Gastrocnemius medialis (tissue), 4 donors: ENCODE data around the gene ZNF324. TPM values are rescaled to one million over a fixed set of nuclear protein-coding genes. Genes with fewer than 3 reads are reported as not detected.
"Not testable (repeated sequence)": the region's sequence is repeated elsewhere in the genome, so short reads cannot be mapped to it uniquely, and the experiment has no call there.

Experiments
- ATAC-seq, 2 donors: fragments of 150-250 bp; one replicate each; pipeline ENCODE4 v1.9.1; 2016
- DNase-seq, 2 donors: peaks; one replicate each; pipeline ENCODE4 v3.0.0-alpha.2; 2019
- H3K27ac ChIP-seq, 4 donors: fragments of 200-600 bp; sonication (generic); 1 replicate in 1 of 4; 2 replicates in 3 of 4; pipeline ENCODE4 v1.5.1; 2016 to 2018; ENCODE audit warnings: mild to moderate bottlenecking in 2 of 4, moderate library complexity in 1 of 4
- H3K27me3 ChIP-seq, 3 donors: fragments of 200-600 bp; sonication (generic) in 2 of 3; 1 replicate in 1 of 3; 2 replicates in 2 of 3; pipeline versions ENCODE4 v1.5.1 to v1.6.0; 2016 to 2019; ENCODE audit warnings: mild to moderate bottlenecking in 1 of 3, moderate library complexity in 1 of 3
- H3K36me3 ChIP-seq, 2 donors: fragments of 200-600 bp; sonication (generic) in 1 of 2; one replicate each; pipeline ENCODE4 v1.5.1; 2017 to 2018
- H3K4me1 ChIP-seq, 2 donors: fragments of 200-600 bp; sonication (generic) in 1 of 2; one replicate each; pipeline ENCODE4 v1.5.1; 2016 to 2017; ENCODE audit warnings: mild to moderate bottlenecking in 2 of 2
- H3K4me3 ChIP-seq, 4 donors: fragments of 200-600 bp; sonication (generic) in 3 of 4; 1 replicate in 1 of 4; 2 replicates in 3 of 4; pipeline ENCODE4 v1.5.1; 2016 to 2019; ENCODE audit warnings: mild to moderate bottlenecking in 2 of 4
- H3K9me3 ChIP-seq, 3 donors: fragments of 200-600 bp; sonication (generic) in 2 of 3; 1 replicate in 1 of 3; 2 replicates in 2 of 3; pipeline ENCODE4 v1.5.1; 2016 to 2019
- POLR2A ChIP-seq, 2 donors: fragments of 450-650 bp; IDR thresholded peaks; one replicate each; pipeline ENCODE4 v1.6.1; 2017; ENCODE audit warnings: antibody characterized with exemption in 2 of 2, mild to moderate bottlenecking in 2 of 2, moderate library complexity in 2 of 2
- in situ Hi-C, 4 donors: fragments of 200-750 bp; cut with MboI; loops; one replicate each; pipeline versions ENCODE4 v1.15.0 to v1.8.0; 2017; ENCODE audit warnings: low sequenced_read_pairs in 4 of 4
- intact Hi-C: fragments of 100-400 bp; cut with DNase I; formaldehyde crosslinking; loops from one replicate; pipeline ENCODE4 v1.15.1; 2023; ENCODE audit warnings: low total_unique reads
- total RNA-seq, 4 donors: library from RNA; depleted of rRNA; stranded (reverse); fragments of >200 nt; gene quantifications; one replicate each; pipeline versions ENCODE4 v1.1.0 to v1.2.3, GENCODE V29; 2016
- TF ChIP-seq, protein P1 (sequence below), 5 experiments: fragments of 450-650 bp in 3 of 5; fragments of 200-600 bp in 2 of 5; sonication (generic) in 2 of 5; IDR thresholded peaks in 4 of 5; conservative IDR thresholded peaks in 1 of 5; 1 replicate in 4 of 5; 2 replicates in 1 of 5; pipeline ENCODE4 v1.5.1; 2016 to 2019; ENCODE audit warnings: antibody characterized with exemption in 5 of 5, mild to moderate bottlenecking in 3 of 5, moderate library complexity in 3 of 5

The ZNF324 gene
- total RNA-seq, 4 donors from 2014 or later, result 8.1 to 11.4 (median 11.3) TPM

- Histone ChIP-seq H3K4me1 (peaks cover 16 to 17% of the 10 kb centered on the region in 2 donors), H3K4me3 (peak within 1 kb of the TSS; percentile 78 to 95 (median 82)), H3K27me3 (no peaks in the 10 kb centered on the region), H3K27ac (peak within 1 kb of the TSS; percentile 70 to 87 (median 78)), H3K36me3 (peaks cover 8 to 35% of the 10 kb centered on the region in 2 donors), H3K9me3 (peaks cover 2 to 22% (median 14%) of the 10 kb centered on the region in 3 donors)
- TF ChIP-seq POLR2A (IDR thresholded peaks at IDR 0.05), result peak; percentile 38 to 44
- TF ChIP-seq, protein P1, sequence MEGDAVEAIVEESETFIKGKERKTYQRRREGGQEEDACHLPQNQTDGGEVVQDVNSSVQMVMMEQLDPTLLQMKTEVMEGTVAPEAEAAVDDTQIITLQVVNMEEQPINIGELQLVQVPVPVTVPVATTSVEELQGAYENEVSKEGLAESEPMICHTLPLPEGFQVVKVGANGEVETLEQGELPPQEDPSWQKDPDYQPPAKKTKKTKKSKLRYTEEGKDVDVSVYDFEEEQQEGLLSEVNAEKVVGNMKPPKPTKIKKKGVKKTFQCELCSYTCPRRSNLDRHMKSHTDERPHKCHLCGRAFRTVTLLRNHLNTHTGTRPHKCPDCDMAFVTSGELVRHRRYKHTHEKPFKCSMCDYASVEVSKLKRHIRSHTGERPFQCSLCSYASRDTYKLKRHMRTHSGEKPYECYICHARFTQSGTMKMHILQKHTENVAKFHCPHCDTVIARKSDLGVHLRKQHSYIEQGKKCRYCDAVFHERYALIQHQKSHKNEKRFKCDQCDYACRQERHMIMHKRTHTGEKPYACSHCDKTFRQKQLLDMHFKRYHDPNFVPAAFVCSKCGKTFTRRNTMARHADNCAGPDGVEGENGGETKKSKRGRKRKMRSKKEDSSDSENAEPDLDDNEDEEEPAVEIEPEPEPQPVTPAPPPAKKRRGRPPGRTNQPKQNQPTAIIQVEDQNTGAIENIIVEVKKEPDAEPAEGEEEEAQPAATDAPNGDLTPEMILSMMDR (IDR thresholded peaks at IDR 0.05 in 4 of 5, conservative IDR thresholded peaks at IDR 0.05 in 1 of 5), result no peak
- intact Hi-C loops, result loop anchor here (1.0 to 2.0 kb wide), 7 partner anchors 11 to 826 kb away; partner anchors contain the start of genes RPS5, ZNF134, ZNF274 and ZNF324B
- peak; percentile 100 for ATAC-seq
- in situ Hi-C loops, result no loop called here
- DNase-seq, result peak; percentile 98 to 99
Measured at GRCh38 chr19:58439576-58440554, 27.0 kb upstream of the ZNF324 start, which contains the start of gene ZNF132. ZNF132 (minus strand) TSS chr19:58440153; CDS start chr19:58439821, 332 bp downstream.

DNA sequence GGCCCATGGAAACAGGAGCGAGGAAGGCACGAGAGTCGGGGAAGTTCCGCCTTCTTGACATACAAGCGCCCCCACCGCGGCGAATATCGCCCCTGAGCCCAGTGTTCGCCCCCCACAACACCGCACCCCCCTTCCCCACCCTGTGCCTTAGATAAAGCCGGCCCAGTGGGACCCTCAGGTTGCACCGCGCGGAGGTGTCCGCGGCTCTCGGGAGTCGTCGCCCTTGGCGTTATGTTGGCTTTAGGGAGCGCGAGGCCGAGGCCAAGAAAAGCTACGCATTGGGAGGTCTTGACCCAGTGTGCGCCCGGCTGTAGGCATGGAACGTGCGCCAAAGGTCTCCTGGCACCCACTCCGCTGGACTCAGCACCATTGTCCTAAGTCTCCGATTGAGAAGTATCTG lies 26.3 kb upstream of the ZNF324 start:
- DNase-seq, result no peak
- Histone ChIP-seq H3K4me3 (peak overlapping the region; percentile 78 to 95 (median 82)), H3K27me3 (no peaks in the 10 kb centered on the region), H3K27ac (peak overlapping the region; percentile 70 to 87 (median 78)), H3K9me3 (peaks cover 0 to 15% (median 9%) of the 10 kb centered on the region in 3 donors), H3K36me3 (peaks cover 1 to 28% of the 10 kb centered on the region in 2 donors), H3K4me1 (peaks cover 16 to 17% of the 10 kb centered on the region in 2 donors)
- intact Hi-C loops (loop anchor here (1.0 to 2.0 kb wide), 7 partner anchors 11 to 826 kb away; partner anchors contain the start of genes RPS5, ZNF134, ZNF274 and ZNF324B), in situ Hi-C loops (no loop called here)
- ATAC-seq, result no peak
- no peak for TF ChIP-seq POLR2A (IDR thresholded peaks at IDR 0.05)
- TF ChIP-seq, protein P1 (IDR thresholded peaks at IDR 0.05 in 4 of 5, conservative IDR thresholded peaks at IDR 0.05 in 1 of 5), result no peak

GRCh38 chr19:58442986-58443385 lies 23.9 kb upstream of the ZNF324 start:
- H3K27me3 ChIP-seq, DNase-seq, H3K4me3 ChIP-seq, intact Hi-C loops, H3K9me3 ChIP-seq, in situ Hi-C loops, H3K27ac ChIP-seq, ATAC-seq, H3K36me3 ChIP-seq: not testable (repeated sequence)
- peaks cover 16 to 17% of the 10 kb centered on the region in 2 donors for H3K4me1 ChIP-seq

GRCh38 chr19:58448860-58449259 lies 18.0 kb upstream of the ZNF324 start:
- intact Hi-C loops, H3K36me3 ChIP-seq, H3K27ac ChIP-seq, H3K4me3 ChIP-seq, H3K9me3 ChIP-seq, in situ Hi-C loops, ATAC-seq, DNase-seq: not testable (repeated sequence)
- peaks cover 0 to 11% (median 3%) of the 10 kb centered on the region in 3 donors for H3K27me3 ChIP-seq
- peaks cover 7 to 10% of the 10 kb centered on the region in 2 donors for H3K4me1 ChIP-seq

GRCh38 chr19:58449980-58450379 lies 16.9 kb upstream of the ZNF324 start:
- DNase-seq, H3K27ac ChIP-seq, H3K9me3 ChIP-seq, ATAC-seq, intact Hi-C loops, in situ Hi-C loops, H3K36me3 ChIP-seq, H3K4me3 ChIP-seq: not testable (repeated sequence)
- Histone ChIP-seq H3K4me1 (peaks cover 7 to 10% of the 10 kb centered on the region in 2 donors), H3K27me3 (peaks cover 0 to 11% (median 3%) of the 10 kb centered on the region in 3 donors)
